Measurements from ENCODE around the gene PDZRN4.

DNA sequence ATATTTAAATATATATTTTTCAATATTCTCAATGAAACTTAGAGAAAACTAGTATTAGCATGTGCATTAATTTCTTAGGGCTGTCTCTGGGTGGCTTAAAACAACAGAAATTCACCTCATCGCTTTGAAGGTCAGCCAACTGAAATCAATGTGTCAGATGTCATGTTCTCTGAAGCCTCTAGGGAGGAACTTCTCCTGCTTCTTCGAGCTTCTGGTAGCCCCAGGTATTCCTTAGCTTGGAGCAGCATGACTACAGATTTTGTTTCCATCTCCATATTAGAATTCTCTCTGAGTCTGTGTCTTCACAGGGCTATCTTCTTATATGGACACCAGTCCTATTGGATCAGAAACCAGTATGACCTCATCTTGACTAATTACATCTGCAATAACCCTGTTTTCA, 221.5 kb downstream of the PDZRN4 start:
- TF ChIP-seq, protein P1, sequence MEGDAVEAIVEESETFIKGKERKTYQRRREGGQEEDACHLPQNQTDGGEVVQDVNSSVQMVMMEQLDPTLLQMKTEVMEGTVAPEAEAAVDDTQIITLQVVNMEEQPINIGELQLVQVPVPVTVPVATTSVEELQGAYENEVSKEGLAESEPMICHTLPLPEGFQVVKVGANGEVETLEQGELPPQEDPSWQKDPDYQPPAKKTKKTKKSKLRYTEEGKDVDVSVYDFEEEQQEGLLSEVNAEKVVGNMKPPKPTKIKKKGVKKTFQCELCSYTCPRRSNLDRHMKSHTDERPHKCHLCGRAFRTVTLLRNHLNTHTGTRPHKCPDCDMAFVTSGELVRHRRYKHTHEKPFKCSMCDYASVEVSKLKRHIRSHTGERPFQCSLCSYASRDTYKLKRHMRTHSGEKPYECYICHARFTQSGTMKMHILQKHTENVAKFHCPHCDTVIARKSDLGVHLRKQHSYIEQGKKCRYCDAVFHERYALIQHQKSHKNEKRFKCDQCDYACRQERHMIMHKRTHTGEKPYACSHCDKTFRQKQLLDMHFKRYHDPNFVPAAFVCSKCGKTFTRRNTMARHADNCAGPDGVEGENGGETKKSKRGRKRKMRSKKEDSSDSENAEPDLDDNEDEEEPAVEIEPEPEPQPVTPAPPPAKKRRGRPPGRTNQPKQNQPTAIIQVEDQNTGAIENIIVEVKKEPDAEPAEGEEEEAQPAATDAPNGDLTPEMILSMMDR (IDR thresholded peaks at IDR 0.05): no peak
- no peak for TF ChIP-seq POLR2A (IDR thresholded peaks at IDR 0.05)
